Upper lobe of left lung (tissue), 4 donors: ENCODE results near the gene PGGHG.

ENCODE experiments used
- CTCF ChIP-seq, 6 experiments: fragments of 450-650 bp in 4 of 6; fragments of 200-600 bp in 2 of 6; sonication (generic) in 2 of 6; IDR thresholded peaks; one replicate each; pipeline ENCODE4 v1.5.1; 2016 to 2019; ENCODE audit warnings: antibody characterized with exemption in 6 of 6
- EP300 ChIP-seq, 4 donors: sonication (generic); formaldehyde crosslinking; IDR thresholded peaks; one replicate each; pipeline ENCODE4 v1.5.1; 2017; ENCODE audit warnings: antibody characterized with exemption in 4 of 4, control low read depth in 2 of 4
- POLR2A ChIP-seq, 4 donors: fragments of 450-650 bp; IDR thresholded peaks; one replicate each; pipeline ENCODE4 v1.5.1; 2016 to 2017; ENCODE audit warnings: antibody characterized with exemption in 4 of 4, mild to moderate bottlenecking in 2 of 4
- POLR2AphosphoS5 ChIP-seq, 2 donors: sonication (generic); formaldehyde crosslinking; IDR thresholded peaks; one replicate each; pipeline ENCODE4 v1.5.1; 2017; ENCODE audit warnings: antibody characterized with exemption in 2 of 2

- TF ChIP-seq POLR2A (IDR thresholded peaks at IDR 0.05) (no peak), CTCF (IDR thresholded peaks at IDR 0.05) (no peak), POLR2AphosphoS5 (IDR thresholded peaks at IDR 0.05) (no peak), EP300 (IDR thresholded peaks at IDR 0.05) (no peak)
These were observed 4.4 kb downstream of the PGGHG start for GRCh38 chr11:293271-293851.
